Measurements from ENCODE around the gene GINS1.
"Not testable (repeated sequence)": the region's sequence is repeated elsewhere in the genome, so short reads cannot be mapped to it uniquely, and the experiment has no call there.

Gene GINS1

DNA sequence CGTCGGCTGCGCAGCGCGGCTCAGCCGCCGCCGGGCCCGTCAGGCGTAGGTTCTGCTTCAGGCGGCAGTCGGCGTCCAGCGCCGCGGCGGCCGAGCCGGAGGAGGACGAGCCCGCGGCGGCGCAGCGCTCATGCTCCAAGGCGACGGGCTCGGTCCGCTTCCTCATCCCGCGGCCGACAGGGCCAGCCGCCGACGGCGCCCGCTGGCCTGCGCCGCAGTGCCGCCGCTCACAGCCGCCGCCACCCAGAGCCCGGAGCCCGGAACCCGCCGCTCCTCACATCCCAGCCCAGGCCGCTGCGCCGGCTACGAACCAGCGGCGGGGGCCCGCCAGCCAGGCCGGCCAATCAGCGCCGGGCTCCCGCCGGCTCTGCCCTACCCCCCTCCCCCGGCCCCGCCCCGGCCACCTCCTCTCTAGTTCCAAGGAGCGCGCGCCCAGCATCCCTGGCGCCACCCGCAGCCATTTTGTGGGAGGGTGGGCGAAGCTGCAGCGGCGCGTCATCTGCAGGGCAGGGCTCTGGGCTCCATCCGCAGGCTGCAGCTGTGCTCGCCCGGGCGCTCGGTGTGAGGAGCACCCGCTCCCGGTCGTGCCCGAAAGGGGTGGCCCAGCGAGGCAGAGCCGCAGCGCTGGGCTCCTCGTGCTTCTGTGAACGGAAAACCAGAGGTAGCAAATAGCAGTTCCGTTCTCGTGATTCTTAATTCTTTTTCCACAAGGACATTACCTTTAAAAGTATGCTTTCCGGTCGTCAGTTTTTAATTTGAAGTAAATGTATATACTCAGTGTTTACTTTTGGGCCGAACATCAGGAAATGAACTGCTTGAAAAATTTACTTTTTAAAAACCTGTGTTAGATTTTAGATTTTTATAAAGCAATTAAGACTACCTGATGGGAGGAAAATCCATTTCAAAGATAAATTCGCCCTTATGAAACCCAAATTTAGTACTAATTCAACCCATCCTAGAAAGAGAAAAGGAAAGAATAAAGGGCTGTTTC is 16.6 kb upstream of the GINS1 start, which contains the start of gene ABHD12:
Gene ABHD12 (minus strand): TSS at position 298 of the 991 bp plus-strand sequence. CDS start 132 bp downstream, at position 166.
- peak; percentile 97 for DNase-seq

- no peak for DNase-seq
Observed at GRCh38 chr20:25394276-25394675, 13.2 kb upstream of the GINS1 start.

DNA sequence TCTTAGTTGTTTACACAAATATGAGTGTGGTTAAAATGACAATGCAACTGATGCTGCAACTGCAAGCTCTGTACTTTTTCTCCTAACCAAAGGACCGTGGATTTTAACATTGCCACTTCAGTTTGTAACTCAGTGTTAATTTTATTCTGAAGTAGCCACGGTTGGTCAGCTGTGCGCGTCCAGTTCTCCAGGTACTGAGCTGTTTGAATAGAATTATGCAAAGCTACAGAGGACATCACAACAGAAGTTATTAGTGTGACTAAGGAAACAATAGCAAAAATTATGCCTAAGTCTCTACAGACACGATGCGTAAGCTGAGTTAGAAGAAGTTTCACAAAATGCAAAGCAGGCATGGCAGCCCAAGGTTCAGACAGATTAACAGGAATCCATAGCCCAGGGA is 12.5 kb upstream of the GINS1 start:
- no peak for DNase-seq

DNA sequence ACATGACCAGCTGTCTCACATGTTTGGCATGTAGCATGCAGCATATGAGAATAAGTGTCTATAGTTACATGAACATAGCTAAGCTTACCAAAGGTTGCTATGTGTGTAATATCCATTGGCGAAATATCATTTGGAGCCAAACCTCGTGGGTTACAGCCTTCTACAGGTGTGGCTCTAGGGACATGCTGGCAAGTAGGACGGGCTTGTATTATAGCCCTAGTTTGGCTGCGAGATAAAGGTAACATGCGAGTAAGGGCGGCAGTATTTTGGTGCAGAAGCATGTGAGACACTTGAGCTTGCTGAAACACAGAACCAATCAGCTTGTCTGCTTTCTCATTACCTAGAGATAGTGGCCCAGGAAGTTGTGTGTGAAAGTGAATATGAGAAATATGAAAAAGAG is 10.4 kb upstream of the GINS1 start:
- DNase-seq, result no peak

GRCh38 chr20:25397821-25398220 is 9.7 kb upstream of the GINS1 start:
- DNase-seq, result no peak

DNA sequence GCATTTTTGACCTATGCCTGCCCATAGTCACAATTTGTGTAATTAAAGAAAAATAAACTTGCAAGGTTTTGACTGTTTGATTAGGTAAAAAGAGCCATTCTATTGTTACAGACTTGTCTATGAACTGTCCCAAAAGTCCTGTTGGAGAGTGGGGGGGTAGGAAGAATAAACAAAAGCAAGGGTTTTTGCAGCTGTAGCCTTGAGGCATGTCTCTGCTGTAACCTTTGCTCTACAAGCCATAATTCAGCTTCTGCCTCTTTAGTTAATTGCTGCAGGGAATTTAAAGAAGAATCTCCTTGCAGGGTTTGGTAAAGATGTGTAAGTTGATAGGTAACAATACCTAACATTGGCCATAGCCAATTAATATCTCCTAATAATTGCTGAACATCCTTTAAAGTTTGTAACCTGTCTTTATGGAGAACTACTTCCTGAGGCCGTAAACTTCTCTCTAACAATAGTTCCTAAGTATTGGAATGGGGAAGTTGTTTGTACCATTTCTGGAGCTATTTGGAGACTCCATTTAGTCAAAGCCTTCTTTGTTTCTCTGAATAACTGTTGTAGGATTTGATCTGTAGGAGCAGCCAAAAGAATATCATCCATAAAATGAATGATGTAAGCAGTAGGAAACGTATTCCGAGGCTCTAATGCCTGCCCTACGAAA is 9.0 kb upstream of the GINS1 start:
- no peak for DNase-seq

- DNase-seq, result no peak
Observed at GRCh38 chr20:25399037-25399430, 8.4 kb upstream of the GINS1 start.

DNA sequence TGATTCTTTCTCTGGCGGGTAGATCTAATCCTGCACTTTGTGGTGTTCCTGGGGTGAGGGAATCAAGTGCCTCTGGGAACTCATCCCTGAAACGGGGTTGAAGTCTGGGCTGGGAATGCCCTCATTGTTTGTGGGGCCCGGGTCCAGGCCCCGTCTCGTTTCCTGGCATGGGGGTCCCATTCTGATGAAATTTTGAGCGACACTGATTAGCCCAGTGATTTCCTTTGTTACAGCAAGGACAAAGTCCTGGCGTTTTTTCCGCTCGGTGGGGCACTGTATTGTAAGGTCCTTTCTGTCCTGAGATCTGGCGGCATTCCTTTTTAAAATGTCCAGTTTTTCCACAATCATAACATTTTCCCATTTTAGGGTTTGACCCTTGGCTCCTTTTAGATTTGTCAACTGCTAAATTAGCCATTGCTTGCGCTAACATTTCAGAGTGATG is 7.2 kb upstream of the GINS1 start:
- DNase-seq, result not testable (repeated sequence)

GRCh38 chr20:25402583-25402982 is 4.9 kb upstream of the GINS1 start:
- DNase-seq, result no peak

DNA sequence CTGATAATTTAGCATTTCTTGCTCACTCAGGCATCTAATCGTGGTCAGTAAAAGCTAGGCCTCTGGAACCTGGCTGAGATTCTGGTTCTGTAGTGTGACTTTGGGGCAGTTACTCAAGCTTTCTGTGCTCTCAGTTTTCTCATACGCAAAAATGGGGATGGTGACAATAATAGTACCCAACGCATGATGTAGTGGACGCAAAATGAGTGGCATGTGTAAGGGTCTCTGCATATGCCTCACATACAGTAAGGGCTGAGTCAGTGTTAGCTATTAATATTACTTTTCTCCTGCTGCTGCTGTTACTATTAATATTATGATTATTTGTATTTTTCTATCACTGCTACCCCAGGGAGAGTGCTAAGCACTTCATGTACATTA is 686 bp downstream of the GINS1 start:
- no peak for DNase-seq

GRCh38 chr20:25408890-25409289 is 1.4 kb downstream of the GINS1 start:
- DNase-seq, result no peak

DNA sequence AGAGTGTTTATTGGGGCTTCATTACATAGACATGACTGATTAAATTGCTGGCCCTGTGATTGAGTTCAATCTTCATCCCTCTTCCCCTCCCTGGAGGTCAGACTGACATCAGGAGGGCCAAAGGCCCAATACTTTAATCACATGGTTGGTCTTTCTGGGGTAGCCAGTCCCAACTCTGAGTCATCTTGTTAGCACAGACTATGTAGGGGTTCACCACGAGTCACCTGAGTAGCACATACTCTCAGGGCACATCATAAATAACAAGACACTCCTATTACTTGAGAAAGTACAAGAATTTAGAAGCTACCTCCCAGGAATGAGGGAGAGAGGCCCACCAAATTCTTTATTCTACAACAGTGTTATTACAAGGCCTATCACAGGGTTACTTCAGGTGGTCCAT is 11.3 kb downstream of the GINS1 start:
- DNase-seq, result no peak

DNA sequence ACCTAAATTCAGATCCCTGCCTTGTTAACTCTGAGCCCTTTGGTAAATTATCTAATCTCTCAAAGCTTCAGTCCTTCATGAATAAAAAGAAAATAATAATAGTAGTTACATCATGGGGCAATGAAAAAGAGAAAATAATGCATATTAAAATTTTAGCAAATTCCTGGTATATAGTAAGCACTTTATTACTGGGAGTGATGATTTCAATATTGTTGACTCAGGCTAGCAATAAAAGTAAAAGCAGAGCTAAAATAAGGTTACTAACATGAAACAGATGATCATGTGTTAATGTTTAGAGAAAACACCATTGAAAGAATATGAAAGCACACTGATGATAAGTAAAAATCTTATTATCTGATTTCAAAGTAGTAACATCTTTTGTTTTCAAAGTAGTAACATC is 13.6 kb downstream of the GINS1 start:
- no peak for DNase-seq

DNA sequence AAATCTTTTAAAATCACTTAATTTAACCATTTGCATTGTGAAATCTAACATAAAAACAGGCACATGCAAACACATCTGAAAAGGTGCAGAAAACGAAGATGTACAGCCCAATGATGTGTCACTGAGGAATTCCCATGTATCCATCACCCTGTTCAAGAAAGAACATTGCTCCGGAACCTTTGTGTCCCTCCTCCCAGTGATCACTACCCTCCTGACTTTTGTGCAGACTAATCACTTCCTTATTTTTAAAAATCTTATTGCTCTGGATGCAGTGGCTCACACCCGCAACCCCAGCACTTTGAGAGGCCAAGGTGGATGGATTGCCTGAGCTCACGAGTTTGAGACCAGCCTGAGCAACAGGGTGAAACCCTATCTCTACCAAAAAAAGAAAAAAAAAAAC is 14.6 kb downstream of the GINS1 start:
- no peak for DNase-seq

- DNase-seq, result no peak
Observed at GRCh38 chr20:25424536-25424935, 17.1 kb downstream of the GINS1 start.

GRCh38 chr20:25437153-25437581 is 29.7 kb downstream of the GINS1 start:
- DNase-seq, result no peak

DNA sequence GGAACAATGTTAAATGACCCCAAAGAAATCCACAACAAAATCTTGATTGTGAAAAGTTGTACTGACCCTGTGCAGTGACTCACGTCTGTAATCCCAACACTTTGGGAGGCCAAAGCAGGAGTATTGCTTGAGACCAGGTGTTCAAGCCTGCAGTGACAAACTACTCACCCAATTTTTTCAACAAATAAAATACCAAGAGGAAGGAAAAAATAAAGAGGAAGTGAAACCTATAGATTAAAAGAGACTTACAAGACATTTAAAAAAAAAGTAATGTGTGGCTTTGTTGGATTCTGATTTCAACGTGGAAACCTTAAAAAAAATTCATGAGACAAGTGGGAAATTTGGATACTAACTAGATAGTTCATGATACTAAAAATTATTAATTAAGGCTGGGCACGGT is 31.9 kb downstream of the GINS1 start:
- DNase-seq, result no peak

DNA sequence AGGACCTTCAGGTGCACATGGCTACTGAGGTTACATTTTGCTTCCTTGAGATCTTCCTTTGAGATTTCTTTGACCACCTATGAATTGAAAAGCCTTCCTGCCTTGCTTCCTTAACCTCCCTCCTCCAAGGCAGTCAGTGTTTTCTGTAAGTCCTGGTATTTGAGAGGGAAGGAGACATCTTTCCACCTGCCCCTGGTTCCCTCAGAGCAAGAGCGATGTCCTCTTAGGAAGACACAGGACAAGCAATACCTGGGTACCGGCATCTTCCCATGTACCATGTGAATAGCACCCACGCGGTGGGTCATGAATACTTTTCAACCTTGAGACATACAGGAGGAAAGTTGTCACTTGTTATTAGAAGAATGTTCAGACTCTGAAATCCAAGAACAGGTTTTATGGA is 37.1 kb downstream of the GINS1 start:
- no peak for DNase-seq

- no peak for DNase-seq
Observed at GRCh38 chr20:25447671-25448070, 40.2 kb downstream of the GINS1 start.

- no peak for DNase-seq
Observed at GRCh38 chr20:25452333-25452732, 44.9 kb downstream of the GINS1 start.

GRCh38 chr20:25453035-25453810 is 45.8 kb downstream of the GINS1 start:
- no peak for DNase-seq

DNA sequence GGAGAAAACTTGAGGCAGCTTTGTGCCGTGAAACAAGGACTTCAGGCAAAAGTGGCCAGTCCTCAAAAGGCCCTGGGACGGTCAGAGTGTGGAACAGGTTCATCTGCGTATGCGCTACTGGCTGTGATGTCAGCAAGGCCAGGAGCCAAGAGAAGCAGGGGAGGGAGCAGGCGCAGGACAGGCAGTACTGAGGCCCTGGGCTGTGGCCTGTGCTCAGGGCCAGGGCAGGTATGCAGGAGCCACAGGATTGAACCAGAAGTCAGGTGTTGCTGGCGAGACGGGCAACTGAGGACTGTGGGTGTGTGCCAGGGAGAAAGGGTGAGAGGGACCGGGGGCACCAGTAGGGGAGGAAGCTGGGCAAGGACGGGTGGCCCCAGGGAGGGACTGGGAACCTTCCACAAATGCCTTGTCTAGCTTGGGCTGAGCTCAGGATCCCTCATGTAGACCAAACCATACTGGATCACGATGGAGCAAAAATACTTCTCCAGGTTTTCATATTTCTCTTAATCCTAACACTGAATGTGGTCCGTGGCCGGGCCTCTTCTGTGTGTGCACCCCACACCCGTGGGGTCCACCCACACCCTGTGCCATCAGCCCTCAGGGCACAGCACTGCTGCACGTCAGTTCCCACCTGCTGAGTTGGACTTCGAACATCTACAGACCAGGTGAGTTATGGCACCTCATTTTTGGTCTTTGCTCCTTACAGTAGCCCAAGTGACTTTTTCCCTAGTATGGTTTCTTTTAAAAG is 46.9 kb downstream of the GINS1 start:
- DNase-seq, result no peak
